ENCODE measurements around the gene KRTAP3-2.
A peak's percentile ranks its signal among the peaks of the same experiment; 100 is the strongest.

KRTAP3-2 gene

DNA sequence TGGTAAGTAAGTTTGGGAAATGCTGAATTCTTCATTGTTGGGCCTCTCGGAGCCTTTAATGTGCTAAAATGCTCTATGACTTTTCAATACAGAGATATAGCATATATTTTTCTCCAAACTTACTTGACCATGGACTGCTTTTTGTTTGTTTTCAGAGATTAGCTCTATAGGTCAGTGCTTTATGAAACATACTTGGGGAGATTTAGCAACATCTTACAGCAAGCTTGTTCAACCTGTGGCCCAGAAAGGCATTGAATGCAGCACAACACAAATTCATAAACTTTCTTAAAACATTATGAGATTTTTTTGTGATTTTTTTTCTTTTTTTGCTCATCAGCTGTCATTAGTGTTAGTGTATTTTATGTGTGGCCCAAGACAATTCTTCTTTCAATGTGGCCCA lies 10.2 kb upstream of the KRTAP3-2 start:
- no peak for DNase-seq

DNA sequence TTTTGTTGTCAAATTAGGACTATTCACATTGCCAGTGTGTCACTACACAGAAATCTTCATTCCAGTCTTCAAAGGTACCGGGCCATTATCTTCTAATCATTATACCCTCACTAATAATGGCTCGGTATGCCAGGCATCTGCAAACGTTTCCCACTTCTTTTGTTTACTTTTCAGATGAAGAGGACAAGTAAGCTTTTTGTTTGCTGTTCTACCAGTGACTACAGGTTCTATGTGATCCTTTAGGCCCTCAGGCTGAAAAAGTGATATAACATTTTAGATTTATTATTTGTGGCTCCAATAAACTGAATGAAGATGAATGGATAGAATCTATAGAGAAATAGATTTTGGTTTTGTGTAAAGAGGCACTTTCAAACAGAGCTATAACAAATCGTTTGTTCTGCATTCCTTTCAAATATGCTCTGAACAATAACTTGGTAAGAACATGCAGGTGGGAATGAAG lies 9.6 kb upstream of the KRTAP3-2 start:
- DNase-seq = peak; percentile 79

DNA sequence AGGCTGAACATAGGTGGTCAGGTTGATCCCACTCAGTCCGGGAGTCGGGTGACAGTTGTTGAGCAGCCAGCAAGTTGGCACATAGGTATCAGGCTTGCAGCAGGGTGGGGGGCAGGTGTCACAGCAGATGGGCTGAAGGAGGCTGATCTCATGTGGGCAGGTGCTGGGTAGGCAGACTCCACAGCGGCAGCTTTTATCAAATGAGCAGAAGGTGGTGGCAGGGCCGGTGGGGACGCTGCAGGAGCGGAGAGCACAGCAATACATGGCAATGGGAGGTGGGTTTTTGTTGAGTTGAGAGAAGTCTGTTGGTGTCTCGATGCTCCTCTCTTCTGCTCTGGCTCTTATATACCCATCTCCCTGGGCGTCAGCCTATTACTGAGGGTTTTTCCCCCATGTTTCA lies 9.1 kb upstream of the KRTAP3-2 start, which contains the start of gene KRTAP3-1:
Gene KRTAP3-1, minus strand, starts transcription at position 318 of the 400 bp plus-strand sequence. Its CDS starts 54 bp downstream, at position 264.
- peak; percentile 93 for DNase-seq

DNA sequence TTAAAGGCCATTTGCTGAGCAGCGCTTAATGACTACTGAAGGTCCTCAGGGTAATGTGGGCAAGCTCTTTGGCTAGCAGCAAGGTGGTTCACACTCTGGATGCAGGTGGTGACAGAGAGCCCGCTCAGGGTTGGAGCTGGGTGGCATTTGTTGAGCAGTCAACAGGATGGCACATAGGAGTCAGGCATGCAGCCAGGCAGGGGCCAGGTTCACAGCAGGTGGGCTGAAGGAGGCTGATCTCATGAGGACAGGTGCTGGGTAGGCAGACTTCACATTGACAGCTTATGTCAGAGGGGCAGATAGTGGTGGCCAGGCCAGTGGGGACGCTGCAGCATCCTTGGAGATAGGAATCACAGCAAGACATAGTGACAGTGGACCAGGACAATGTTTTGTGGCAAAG lies 4.7 kb upstream of the KRTAP3-2 start:
- DNase-seq = peak; percentile 56

DNA sequence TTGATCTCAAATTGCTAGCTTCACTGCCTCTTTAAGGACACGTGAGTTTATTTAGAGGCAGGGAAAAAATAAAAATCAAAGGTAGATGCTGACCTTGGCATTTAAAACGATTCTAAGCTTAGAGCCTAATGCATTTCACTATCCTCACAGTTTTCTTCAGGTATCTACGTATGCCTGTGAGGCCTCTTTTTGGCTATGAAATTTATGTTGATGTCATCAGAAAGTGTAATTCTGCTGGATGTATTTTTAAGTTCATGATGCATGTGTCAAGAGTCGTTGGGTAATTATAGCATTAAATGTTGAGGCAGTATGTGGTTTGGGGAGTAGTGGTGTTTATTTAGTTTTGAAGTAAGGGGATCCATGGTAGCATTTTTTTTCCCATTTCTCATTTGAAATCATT lies 4.2 kb upstream of the KRTAP3-2 start:
- no peak for DNase-seq

DNA sequence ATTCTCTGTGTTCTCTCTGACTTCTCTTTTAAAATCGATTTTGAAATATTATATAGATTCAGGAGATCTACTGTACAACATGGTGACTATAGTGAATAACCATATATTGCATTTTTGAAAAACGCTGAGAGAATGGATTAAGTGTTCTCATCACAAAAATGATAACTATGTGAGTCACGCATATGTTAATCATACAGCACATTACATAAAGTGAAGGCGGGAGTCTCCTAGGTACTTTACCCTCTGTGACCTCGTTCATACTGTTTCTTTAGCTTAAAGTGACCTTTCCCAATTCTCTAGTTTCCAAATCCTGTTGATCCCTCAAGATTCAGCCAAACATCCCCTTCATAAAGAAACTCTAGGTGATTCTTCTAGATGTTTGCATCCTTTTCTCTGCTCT lies 3.1 kb upstream of the KRTAP3-2 start:
- DNase-seq = no peak

DNA sequence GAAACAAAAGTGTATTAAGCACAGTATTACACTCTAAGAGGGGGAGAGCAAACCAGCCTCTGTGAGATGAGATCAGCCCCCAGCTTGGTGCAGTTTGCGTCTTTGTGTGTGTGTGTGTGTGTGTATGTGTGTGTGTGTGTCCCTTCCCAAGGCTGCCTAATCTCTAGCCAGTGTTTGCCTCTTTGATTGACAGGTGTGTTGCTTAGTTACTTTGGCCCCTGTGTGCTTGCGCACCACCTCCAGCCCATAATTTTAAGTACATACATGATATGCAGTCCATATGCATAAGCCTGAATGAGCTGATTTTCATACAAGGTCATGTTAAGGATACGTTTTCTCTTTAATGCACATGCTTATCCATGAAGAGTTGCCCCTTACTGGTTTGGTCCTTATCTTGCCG lies 2.1 kb upstream of the KRTAP3-2 start:
- no peak for DNase-seq

DNA sequence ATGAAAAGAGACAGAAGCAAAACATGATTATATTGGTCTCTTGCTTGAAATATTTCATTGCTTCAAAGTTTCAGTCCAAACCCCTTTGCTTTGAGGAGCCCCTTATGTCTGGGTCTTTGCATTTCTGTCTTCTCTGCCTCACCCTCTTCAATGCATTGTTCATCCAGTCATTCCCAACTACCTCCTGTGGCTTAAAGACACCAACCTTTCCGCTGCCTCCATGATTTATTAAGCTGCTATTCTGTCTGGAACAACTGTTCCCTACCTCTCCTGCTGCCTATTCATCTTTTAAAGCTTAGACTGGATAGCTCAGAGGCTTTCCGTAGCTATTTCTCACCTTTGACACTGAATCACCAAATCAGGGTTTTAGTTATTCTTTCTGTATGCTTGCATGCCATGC lies 2.3 kb downstream of the KRTAP3-2 start:
- no peak for DNase-seq

DNA sequence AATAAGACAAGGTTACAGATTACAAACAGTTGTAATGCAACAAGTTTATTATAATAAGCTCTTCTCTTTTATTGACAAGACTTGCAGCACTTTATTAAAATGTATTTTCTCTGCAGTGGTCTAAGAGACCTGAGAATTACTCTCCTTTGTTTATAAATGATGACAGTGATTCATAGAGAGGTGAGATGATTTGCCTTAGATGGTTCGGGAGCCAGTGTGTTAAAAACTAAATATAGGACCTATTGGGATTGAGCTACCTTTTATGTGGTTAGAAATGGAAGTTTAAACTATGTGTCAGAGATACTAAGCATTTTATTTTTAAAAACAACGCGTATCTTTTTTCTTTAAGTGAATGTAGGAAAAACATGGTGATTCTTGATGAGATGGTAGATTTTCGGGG lies 2.9 kb downstream of the KRTAP3-2 start:
- DNase-seq = no peak

DNA sequence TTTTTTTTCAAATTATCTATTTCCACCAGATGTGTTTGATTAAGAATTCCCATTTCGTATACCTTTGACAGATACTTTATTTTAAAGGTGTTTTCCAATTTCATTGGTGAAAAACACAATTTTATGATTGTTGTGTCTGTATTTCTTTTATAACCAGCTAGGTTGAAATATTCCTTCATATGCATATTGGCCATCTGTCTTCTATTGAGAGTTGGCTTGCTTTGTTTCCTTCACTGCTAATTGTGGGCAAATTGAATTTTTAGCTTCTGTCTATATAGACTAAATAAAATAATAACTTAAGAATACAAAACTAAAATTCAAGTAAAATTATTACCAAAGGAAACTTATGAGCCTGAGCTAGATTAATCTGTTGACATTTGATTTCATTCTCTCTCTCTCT lies 4.6 kb downstream of the KRTAP3-2 start:
- no peak for DNase-seq

DNA sequence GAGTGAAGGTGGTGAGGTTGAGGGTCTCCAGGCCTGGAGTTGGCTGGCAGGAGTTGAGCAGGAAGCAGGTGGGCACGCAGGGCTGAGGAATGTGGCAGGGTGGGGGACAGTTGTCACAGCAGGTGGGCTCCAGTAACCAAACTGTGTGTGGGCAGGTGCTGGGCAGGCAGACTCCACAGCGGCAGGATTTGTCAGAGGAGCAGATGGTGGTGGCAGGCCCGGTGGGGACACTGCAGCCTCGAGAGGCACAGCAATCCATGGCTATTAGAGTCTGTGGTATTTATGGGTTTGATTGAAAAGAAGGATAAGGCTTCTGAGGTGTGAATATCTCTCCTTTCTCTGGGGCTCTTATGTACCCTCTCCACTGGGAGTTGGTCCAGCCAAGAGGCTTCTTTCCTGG lies 5.9 kb downstream of the KRTAP3-2 start, which contains the start of gene KRTAP3-3:
Gene KRTAP3-3, minus strand, starts transcription at position 326 of the 400 bp plus-strand sequence. Its CDS starts 67 bp downstream, at position 259.
- DNase-seq = peak; percentile 45

DNA sequence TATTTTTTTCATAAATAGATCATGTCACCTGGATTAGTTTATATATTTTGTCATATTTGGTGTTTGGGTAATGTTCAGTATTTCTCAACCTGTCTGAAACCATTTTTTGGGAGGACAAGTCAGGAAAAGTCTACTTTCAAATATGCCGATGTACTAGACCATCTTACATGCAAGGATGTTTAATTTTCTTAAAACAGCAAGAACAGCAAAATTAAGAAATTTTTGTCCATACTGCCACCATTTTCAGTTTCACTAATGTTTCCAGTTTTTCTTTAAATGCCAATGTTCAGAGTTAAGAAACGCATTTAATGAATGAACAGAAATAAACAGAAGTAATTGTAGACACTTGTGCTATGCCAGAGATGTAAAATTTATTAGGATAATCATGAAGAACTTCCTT lies 6.6 kb downstream of the KRTAP3-2 start:
- DNase-seq = no peak

DNA sequence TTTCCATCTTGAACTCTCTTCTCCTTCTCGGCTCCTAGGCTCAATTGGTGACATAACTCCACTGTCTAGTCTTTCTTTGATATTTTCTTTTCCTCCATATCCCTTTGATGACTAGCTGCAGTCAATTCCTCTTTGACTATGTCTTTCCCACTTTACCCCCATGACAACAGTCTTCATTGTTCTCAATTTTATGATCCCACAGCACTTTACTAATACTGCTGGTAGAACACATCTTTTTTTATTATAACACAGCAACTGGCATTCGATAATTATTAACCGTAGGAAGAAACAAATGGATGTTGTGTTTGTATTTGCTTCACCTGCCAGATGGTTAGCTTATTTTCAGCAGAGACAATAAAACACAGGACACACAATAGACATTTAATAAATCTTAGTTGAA lies 7.0 kb downstream of the KRTAP3-2 start:
- peak; percentile 35 for DNase-seq

DNA sequence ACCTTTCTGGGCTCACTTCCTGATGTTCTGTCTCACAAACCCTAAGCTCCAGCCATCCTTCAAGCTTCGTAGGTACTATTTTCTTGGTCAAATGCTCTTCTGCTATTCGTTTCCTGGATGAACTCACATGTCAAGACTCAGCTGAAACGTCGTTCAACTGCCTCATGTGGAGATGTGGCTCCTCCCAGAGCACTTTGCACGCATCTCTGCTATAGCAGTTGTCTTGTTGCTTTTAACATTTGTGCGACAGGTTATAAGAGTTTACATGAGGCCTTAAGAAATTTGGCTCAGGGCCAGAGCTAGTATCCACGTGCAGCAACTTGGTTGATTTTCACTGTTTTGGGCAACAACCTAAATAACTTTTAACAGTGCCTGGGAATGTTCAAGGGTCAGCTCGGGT lies 12.8 kb downstream of the KRTAP3-2 start:
- DNase-seq = no peak

DNA sequence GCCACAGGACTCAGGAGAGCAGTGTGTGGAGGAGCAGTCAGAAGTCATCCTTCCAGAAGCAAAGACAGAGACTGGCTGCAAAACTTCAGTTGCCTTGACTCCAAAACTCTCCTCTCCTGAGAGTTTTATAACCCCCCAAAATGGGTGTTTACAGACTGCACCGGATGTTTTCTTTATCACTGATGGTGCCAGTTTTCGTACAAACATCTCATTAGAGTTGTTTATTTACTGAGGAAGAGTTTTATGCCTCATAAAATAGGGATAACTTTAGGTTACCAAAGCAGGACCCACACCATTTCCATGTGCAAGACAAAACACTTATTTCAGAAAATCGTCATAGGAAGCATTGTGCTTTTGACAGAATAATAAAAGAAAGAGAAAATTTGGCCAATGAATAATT lies 15.5 kb downstream of the KRTAP3-2 start, which contains the start of gene KRT40:
Gene KRT40, minus strand, starts transcription at position 101 of the 400 bp plus-strand sequence. Its CDS starts 53 bp downstream, at position 48.
- no peak for DNase-seq

DNA sequence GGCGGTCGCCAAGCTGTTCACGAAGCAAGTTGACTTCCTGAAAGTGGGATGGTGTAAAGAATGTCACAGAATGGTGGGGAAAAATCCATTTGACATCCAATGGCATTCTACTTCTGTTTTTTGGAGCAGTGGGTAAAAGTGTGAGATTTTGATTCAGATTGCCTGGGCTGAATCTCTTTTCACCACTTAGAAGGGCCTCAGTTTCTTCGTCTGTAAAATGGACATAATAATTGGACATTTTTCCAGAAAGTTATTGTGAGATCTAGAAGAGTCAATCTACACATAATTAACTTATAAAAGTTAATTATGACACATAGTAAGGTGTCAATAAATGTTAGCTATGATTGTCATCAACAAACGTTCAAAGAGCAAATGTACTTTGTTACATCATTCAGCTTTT lies 18.6 kb downstream of the KRTAP3-2 start:
- DNase-seq = no peak

DNA sequence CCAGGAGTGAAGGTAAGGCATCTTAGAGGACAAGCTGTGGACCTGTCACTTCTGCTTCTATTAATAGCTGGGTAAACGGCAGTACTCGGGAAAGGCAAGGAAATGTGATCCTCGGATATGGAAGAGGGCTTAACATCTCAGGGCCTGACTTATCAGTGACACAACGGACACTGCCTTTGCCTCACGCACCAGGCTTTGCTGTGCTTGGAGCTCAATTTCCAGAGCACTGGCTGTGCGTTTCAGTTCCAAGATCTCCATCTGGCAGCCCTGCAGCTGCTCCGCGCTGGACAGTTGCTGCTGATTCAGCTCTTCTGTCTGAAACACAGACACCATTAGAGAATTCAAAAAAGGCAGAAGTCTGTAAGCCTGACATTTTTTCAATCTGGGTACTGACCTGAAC lies 19.1 kb downstream of the KRTAP3-2 start:
- no peak for DNase-seq

DNA sequence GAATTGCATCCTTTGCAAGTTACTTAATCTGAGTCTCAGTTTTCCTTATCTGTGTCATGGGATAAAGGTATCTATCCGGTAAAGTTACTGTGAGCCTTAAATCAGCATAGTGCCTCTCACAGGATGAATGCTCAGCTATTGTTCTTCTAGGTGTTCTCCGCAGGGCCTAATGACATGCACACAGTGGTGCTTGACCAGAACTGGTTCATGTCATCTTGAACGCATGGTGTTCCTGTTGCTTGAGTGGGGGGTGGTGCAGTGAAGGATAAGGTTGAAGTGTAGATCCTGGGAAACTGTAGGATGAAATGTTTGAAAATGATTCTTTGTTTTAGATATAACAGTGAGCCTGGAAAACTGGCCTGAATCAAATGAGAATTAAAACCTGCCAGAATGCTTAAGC lies 19.6 kb downstream of the KRTAP3-2 start:
- no peak for DNase-seq

DNA sequence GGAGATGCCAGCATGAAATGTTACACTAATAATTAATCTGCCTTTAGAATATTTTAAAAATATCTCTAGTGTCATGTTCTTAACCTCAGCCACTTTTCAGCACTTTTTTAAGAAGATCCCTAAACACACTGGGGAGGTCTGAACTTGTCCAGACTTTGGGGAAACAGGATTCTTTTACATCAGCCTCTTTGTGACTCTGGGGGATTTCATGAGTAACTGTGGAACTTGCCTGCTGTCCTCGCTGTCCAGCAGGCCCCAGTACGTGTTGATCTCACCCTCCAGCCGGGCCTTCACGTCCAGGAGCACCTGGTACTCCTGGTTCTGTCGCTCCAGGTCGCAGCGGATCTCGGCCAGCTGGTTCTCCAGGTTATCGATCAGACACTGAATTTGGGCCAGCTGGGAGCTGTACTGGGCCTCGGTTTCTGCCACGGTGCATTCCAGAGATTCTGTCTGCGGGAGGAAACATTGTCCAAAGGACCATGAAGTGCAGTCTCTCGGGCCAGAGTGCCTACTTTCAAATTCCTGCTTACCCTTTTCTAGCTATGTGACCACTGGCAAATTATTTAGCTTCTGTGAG lies 21.0 kb downstream of the KRTAP3-2 start:
- no peak for DNase-seq

DNA sequence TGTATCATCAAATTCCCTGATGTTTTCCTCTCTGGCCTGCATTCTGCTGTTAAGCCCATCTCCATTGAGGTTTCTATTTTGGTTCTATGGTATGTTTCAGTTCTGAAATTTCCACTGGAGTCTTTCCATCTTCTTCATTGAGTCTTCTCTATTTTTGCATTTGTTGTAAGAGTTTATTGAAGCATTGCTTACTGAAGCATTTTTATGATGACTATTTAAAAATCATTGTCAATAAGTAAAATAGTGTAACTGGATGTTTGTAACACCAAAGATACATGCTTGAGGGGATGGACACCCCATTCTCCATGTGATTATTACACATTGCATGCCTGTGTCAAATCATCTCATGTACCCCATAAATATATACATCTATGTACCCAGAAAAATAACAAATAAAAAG lies 24.2 kb downstream of the KRTAP3-2 start:
- DNase-seq = no peak

DNA sequence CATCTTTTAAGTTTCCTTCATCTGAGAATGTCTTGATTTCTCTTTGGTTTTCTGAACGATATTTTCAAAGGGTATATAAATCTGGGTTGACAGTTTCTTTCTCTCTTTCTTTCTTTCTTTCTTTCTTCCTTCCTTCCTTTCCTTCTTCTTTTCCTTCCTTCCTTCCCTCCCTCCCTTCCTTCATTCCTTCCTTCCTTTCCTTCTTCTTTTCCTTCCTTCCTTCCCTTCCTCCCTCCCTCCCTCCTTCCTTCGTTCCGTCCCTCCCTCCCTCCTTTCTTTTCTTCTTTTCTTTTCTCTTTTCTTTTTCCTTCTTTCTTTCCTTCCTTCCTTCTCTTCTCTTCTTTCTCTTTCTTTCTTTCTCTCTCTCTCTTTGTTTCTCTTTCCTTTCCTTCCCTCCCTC lies 25.3 kb downstream of the KRTAP3-2 start:
- DNase-seq = no peak

DNA sequence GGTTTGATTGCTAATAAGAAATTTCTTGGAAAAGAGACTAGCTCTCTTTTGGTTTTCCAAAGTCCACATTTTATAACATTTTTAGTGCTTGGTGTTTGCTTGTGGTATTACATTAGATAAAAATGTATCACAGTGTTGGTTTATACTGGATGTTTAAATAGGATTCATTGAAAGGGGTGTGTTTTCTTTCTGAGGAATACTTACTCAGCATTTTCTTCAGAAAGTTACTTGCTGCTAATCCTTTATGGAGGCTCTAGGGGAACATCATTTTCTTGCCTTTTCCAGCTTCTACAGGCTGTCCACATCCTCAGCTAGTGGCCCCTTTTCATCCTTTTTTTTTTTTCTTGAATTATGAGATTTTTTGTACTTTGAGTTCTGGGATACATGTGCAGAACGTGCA lies 32.1 kb downstream of the KRTAP3-2 start:
- no peak for DNase-seq

DNA sequence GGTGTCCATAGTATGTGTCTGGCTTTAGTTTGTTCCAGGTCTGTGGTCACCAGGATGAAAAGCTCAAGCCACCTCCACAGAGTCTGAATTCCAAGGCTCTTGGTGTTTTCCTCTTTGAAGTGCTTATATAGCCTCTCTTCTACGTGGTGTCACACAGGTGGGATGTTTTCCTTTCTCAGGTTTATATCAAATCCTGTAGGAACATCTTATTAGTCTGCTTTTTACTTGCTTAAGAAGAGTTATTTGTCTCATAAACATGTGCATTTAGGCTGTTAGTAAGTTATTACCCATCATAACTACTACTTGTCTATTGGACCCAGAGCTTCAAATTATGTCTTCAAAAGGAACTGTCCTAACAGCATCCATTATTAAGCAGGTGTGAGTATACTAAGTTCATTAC lies 32.9 kb downstream of the KRTAP3-2 start, which contains the start of gene KRT39:
Gene KRT39, minus strand, starts transcription at position 101 of the 400 bp plus-strand sequence. Its CDS starts 92 bp downstream, at position 9.
- DNase-seq = no peak

DNA sequence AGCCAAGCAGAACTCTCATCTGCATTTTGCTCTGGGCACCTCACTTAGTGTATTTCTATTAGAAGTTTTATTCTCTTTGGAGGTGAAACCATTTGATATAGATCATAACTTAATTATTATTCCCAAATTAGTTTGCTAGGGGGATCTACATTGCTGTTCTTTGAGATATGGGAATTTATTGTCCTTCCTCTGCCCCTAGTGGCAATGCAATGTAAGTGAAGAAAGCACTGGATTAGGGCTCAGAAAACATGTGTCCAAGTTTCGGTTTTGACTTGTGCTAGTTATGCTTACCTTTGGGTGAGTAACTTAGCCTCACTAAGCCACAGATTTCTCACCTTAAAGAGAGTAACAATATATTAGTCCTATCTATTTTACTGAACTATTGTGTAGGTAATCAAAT lies 35.9 kb downstream of the KRTAP3-2 start:
- peak; percentile 60 for DNase-seq

DNA sequence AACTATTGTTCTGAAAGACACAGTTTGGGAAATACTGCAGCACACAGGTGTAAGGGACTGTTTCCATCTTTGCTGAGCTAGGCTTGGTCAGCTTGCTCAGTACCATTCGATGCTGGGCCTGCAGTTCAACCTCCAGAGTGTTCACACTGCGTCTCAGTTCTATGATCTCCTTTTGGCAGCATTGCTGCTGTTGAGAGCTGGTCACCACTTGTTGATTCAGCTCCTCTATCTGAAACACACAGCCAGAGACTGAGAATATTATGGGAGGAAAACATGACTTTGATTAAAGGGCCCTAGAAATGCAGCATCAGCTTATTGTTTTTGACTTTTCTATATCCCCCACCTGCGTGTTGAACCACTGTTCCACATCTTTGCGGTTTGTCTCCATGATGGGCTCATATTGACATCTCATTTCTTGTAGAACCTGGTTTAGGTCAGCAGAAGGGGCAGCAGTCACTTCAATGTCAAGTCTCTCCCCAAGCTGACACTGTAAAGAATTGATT lies 37.6 kb downstream of the KRTAP3-2 start:
- no peak for DNase-seq
